ENCODE measurements around the gene GPR4.
"Not testable (repeated sequence)": the region's sequence is repeated elsewhere in the genome, so short reads cannot be mapped to it uniquely, and the experiment has no call there.

Gene GPR4

GRCh38 chr19:45621976-45622503 lies 20.0 kb upstream of the GPR4 start:
- no peak for DNase-seq

GRCh38 chr19:45621389-45621788 lies 19.4 kb upstream of the GPR4 start:
- no peak for DNase-seq

- no peak for DNase-seq
These were observed 14.6 kb upstream of the GPR4 start for GRCh38 chr19:45616704-45617017.

- no peak for DNase-seq
These were observed 14.0 kb upstream of the GPR4 start for GRCh38 chr19:45615795-45616703.

GRCh38 chr19:45615056-45615455 lies 13.0 kb upstream of the GPR4 start:
- not testable (repeated sequence) for DNase-seq

GRCh38 chr19:45613926-45614725 lies 12.1 kb upstream of the GPR4 start:
- DNase-seq: no peak

GRCh38 chr19:45608948-45609347 lies 6.9 kb upstream of the GPR4 start:
- no peak for DNase-seq

- DNase-seq: no peak
These were observed 5.3 kb upstream of the GPR4 start for GRCh38 chr19:45607071-45608029.

- DNase-seq: no peak
These were observed 897 bp downstream of the GPR4 start for GRCh38 chr19:45601115-45601514.

GRCh38 chr19:45600340-45600885 lies 1.6 kb downstream of the GPR4 start:
- no peak for DNase-seq

- DNase-seq: no peak
These were observed 2.7 kb downstream of the GPR4 start for GRCh38 chr19:45599286-45599685.

- peak; percentile 1 for DNase-seq
These were observed 3.6 kb downstream of the GPR4 start for GRCh38 chr19:45598267-45599001.

- DNase-seq: no peak
These were observed 4.4 kb downstream of the GPR4 start for GRCh38 chr19:45597425-45598111.

- DNase-seq: no peak
These were observed 6.2 kb downstream of the GPR4 start for GRCh38 chr19:45595814-45596213.

GRCh38 chr19:45593520-45593919 lies 8.5 kb downstream of the GPR4 start:
- no peak for DNase-seq

GRCh38 chr19:45592366-45592765 lies 9.6 kb downstream of the GPR4 start:
- no peak for DNase-seq

GRCh38 chr19:45591638-45592005 lies 10.4 kb downstream of the GPR4 start:
- no peak for DNase-seq

- DNase-seq: no peak
These were observed 10.9 kb downstream of the GPR4 start for GRCh38 chr19:45591004-45591637.

GRCh38 chr19:45590300-45591003 lies 11.6 kb downstream of the GPR4 start:
- DNase-seq: no peak

GRCh38 chr19:45589768-45590167 lies 12.2 kb downstream of the GPR4 start:
- DNase-seq: no peak
